LNCAP (cell line): ENCODE results near the gene MORN1.

Experiments
- TF ChIP-seq, protein P1 (sequence below): fragments of 450-650 bp; IDR thresholded peaks from 2 replicates; pipeline ENCODE4 v1.5.1; 2017; ENCODE audit warnings: mild to moderate bottlenecking

MORN1 gene

DNA sequence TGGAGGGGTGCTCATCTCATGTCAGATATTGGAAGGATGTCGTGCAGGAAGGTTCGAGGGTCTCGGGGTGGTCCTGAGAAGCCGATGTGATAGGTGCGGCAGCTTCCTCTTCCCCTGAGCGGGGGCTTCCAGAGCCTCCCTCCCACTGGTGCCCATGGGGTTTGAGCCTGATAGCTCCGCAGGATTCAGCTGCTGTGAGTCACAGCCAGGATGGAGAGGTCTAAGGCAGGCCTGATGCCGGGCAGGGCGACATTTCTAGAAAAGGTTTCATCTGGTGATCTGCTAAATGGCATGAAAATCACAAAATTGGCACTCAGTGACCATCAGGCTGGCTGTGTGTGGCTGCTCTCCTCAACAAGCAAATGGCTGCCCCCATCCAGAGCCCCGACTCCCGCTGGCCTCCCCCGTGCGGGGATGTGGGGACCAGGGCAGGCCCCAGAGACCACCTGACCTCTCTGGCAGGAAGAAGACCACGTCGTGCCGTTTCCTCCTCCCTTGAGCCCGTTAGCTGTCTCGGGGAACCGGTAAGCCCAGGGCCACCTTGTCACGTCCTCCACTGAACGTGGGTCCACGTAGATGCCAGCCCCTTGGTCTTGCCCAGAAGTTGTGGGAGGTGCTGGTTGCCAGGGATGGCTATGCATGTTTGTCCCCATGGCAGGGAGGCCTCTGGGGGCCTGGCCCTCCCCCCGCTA lies 97.2 kb downstream of the MORN1 start:
- TF ChIP-seq, protein P1, sequence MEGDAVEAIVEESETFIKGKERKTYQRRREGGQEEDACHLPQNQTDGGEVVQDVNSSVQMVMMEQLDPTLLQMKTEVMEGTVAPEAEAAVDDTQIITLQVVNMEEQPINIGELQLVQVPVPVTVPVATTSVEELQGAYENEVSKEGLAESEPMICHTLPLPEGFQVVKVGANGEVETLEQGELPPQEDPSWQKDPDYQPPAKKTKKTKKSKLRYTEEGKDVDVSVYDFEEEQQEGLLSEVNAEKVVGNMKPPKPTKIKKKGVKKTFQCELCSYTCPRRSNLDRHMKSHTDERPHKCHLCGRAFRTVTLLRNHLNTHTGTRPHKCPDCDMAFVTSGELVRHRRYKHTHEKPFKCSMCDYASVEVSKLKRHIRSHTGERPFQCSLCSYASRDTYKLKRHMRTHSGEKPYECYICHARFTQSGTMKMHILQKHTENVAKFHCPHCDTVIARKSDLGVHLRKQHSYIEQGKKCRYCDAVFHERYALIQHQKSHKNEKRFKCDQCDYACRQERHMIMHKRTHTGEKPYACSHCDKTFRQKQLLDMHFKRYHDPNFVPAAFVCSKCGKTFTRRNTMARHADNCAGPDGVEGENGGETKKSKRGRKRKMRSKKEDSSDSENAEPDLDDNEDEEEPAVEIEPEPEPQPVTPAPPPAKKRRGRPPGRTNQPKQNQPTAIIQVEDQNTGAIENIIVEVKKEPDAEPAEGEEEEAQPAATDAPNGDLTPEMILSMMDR, result no peak

DNA sequence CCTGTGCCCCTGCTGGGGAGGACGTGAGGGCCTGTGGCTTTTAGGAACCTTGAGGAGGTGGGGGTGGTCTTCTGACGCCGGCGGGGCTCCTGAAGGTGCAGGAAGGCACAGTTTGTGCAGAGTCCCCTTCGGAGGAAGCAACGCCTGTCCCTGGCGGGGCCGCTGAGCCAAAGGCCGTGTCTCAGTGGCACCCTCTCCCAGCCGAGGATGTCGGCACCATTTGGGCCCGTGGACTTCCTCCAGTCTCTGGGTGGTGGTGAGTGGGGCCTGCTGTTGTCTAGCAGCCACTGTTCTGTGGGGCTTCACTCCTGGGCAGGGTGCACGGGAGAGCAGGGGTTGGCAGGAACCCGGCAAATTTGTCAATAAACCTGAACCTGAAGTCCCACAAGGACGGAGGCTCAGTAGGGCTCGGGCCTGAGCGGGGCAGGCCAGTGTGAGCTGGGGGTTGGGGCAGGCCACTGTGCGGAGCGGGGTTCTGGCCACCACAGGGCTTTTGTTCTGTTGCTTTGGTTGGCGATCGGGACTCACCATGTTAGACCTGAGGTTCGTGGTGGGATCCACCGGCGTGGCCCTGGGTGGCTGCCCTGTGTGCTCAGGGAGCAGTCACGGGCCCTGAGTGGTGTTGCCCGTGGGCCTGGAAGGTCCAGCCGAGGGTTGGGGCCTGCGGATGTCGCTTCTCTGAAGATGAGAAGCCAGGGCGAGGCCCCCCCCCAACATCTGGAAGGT lies 98.5 kb downstream of the MORN1 start:
- TF ChIP-seq, protein P1, result no peak

DNA sequence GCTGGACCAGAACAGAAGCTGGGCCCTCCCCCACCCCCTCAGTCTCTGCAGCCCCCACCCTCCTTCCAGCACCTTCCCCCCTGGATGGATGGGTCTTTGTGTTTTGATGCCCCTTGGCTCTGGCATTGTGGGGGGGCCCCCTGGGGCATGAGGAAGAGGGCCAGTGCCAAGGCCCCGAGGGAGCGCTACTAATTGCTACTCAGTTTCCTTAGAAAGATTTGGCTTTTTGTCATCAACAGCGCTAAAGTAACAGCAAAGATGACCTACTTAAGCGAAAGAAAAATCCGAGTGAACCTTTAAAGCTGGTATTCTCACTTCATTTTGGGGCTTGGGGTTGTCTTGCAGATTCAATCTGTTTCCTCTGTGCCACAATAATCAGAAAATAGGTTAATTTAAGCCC lies 99.8 kb downstream of the MORN1 start:
- TF ChIP-seq, protein P1, result no peak

DNA sequence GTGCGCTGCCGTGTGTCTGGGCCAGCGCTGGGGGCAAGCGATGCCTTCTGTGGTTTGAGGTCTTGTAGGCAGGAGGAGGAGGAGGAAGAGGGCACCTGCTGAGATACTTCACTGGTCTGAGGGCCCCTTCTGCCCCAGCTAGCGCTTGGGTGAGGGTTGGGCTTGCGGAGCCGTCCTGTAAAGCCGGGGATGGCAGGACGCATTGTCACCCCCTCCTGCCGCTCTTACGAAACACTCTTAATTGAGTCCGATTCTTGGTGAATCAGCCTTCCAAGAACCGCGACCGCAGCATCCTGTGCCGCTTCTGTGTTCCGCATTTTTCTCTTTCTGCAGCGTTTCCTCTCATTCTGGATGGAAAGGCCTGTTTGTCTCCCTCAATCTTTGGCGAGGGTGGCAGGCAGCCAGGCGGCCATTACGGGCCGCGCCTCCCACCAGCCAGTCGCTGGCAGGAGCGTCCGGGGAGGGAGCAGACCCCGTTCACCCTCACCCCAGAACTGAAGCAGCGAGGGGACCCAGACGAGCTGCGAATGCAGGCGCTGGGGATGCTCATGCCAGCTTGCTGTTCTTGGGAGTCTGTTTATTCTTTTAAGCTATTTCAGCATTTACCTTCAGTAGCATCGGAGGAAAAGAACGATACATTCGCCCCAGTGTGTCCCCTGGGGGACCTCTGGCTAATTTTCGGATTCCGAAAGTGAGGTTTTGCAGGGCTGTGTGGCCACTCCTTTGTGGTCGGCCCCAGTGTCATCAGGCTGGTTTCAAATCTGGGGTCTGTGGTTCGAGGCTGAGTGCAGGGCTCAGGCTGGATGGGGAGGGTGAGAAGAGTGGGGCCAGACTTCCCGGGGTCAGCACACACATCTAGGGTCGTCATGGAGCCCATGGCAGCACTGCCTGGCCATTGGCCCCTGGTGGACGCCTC lies 100.5 kb downstream of the MORN1 start:
- TF ChIP-seq, protein P1, result no peak

DNA sequence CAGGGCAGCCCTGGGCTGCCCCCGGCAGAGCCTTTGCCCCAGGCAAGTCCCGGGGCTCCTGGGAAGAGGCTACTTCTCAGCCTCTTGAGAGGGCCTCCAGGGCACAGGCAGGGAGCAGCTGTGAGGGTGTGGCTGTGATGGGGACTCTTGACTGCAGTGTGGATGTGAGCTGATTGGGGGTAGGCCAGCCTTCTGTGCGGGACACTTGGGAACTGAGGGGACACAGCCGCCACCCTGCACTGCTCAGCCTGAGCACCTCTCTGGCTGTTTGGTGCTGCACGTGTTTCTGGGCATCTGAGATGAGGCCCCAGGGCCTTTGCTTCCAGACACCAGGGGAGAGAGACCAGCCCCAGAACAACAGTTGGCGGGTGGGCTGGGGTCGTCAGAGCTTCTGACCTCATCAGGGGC lies 101.2 kb downstream of the MORN1 start:
- TF ChIP-seq, protein P1, result no peak

DNA sequence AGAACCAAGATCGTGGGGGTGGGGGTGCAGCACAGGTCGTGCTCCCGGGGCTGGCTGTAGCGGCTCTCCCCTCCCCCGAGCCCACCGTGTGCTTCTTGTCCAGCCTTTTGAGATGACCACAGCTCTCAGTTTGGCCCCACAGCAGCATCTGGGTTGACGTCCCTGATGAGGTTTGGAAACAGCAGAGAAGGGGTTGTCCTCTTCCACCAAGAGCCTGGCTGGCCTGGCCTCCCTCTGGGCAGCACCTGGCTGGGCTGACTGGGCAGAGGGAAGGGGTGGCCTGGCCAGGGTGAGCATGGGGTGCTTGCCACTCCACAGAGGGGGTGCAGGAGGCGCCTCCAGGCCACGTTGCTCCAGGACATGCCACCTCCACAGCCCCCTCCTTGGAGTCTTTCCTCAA lies 101.7 kb downstream of the MORN1 start:
- TF ChIP-seq, protein P1, result no peak

DNA sequence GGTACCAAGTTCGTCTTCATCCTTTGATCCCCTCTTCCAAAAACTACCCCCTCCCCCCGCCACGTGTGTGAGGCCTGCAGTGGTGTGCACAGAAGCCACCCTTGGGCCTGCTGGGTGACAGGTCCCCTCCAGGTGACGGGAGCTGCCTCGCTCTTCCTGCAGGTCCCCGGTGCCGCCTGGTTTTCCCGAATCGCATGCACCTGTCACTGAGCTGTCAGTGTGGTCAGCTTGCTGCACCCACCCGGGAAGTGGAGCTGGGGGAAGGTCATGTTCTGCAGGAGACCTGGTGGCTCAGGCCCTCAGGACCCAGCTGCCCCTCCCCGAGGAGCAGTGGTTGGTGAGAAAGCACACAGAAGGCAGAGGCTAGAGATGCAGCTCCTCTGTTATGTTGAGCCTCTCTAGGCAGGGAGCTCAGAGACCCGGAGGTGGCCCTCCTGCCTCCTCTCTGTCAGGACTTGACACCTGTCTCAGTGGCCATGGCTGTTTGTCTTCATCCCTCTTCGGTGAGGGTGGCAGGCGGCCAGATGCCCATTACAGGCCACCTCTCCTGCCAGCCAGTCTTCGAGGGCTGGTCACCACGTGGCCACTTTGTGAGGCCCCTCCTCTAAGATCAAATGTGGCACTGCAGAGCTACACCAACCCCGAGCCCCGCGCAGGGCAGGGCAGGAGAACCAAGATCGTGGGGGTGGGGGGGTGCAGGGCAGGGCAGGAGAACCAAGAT lies 102.4 kb downstream of the MORN1 start:
- TF ChIP-seq, protein P1, result no peak
